NCI-H2029 (cell line): ENCODE measurements around the gene CD99L2.
"Not testable (repeated sequence)": the region's sequence is repeated elsewhere in the genome, so short reads cannot be mapped to it uniquely, and the experiment has no call there.

Experiments
- DNase-seq: peaks from one replicate; lab custom pipeline; 2025; lab: John Stamatoyannopoulos, UW

The CD99L2 gene

DNA sequence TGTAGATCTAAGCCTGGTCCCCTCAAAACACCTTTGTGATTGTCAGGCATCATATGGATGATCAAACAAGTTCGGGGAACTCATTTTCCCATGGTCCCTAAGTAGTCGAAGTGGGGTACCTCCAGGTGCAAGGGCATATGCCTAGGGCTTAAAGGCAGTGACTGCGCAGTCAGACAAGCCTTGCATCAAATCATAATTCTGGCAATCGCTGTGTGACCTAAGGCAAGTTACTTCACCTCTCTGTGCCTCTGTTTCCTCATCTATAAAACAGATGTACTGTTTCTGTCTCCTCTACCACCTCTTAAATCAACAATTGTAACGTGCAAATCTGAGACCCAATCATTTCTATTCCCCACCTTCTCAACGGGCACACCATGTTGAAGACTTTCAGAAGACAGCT, 1.8 kb downstream of the CD99L2 start:
- no peak for DNase-seq

DNA sequence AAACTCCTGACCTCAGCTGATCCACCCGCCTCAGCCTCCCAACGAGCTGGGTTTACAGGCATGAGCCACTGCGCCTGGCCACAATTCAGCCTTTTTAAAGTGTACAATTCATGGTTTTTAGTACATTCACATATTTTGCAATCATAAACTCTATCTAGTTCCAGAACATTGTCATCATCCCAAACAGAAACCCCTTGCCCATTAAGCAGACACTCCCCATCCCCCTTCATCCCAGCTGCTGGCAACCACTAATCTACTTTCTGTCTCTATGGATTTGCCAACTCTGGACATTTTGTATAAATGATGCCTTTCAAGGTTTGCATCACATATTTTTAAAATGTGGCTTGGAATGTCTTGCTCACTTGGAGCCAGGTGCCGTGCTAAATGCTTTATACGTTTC, 4.5 kb downstream of the CD99L2 start:
- no peak for DNase-seq

DNA sequence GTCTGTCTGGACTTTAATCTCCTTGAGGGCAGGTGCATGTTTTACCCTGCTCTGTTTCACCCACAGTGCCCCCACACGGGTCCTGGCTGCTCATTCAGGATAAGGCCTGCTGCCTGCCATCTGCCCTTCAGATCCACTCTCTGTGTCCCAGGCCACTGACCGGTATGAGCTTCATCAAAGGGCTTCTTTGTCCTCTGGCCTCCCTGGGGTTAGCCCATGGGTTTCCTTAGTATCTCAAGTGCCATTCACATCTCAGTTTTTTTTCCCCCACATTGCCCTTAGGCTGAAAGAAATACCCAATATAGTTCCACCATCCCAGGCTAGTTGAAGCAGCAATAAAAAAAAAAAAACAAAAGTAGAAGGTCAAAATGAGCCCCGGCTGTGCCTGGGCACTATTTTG, 9.3 kb downstream of the CD99L2 start:
- DNase-seq, result no peak

DNA sequence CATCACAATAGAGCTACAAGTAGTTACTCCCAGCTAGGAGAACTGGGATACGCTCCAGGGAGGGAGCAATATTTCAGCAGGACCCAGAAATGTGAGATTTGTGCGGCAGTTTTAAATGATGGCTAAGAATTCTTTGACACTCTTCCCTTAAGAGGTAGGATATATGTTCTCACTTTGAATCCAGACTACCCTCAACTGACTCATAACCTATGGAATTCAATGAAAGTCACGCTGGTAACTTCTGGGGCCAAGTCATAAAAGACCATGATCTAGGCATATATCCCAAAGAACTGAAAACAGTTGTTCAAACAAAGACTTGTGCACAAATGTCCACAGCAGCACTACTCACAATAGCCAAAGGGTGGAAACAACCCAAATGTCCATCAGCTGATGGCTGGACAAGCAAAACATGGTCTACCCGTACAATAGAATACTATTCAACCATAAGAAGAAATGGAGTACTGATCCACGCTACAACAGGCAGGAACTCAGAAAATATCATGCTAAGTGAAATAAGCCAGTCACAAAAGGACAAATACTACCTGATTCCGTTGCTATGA, 10.5 kb downstream of the CD99L2 start:
- DNase-seq, result no peak

DNA sequence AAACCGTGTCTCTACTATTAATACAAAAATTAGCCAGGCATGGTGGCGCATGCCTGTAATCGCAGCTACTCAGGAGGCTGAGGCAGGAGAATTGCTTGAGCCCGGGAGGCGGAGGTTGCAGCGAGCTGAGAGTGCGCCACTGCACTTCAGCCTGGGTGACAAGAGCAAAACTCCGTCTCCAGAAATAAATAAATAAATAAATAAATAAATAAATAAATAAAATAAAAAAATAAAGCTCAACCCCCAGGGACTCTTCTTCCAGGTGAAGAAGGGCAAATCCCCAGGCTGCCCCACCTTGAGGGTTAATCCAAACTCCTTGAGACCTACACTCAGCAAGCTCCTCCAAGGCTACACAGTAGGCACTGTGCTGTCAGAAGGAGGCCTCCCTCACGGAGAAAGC, 11.2 kb downstream of the CD99L2 start:
- DNase-seq, result not testable (repeated sequence)

DNA sequence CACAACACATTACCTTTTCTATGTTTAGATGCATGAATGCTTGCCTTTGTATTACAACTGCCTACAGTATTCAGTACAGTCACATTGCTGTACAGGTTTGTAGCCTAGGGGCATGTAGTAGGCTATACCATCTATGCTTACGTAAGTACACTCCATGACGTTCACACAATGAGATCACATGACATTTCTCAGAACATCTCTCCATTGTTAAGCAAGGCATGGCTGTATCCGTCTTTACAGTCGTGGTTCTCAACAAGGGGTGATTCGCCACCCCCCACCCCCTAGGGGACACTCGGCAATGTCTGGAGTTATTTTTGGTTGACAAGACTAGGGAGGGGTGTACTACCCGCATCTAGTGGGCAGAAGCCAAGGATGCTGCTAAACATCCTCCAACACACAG, 12.1 kb downstream of the CD99L2 start:
- DNase-seq, result no peak

DNA sequence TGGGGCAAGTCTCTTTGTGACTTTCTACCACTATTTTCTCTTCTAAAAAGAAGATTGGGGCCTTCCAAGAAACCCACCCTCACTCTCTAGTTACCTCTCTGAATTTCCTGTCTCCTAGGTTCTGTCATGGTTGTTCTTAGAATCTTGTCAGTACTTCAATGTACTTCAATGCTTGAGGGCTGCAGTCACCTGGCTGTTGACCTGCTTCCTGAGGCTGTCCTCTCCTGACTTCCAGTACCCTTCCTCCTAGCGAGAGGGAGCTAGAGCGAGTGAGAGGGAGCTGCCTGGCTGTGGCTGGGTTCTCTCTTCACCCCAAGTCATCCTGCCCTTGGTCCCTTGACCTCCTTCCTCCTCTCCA, 17.7 kb downstream of the CD99L2 start:
- DNase-seq, result peak; percentile 20

DNA sequence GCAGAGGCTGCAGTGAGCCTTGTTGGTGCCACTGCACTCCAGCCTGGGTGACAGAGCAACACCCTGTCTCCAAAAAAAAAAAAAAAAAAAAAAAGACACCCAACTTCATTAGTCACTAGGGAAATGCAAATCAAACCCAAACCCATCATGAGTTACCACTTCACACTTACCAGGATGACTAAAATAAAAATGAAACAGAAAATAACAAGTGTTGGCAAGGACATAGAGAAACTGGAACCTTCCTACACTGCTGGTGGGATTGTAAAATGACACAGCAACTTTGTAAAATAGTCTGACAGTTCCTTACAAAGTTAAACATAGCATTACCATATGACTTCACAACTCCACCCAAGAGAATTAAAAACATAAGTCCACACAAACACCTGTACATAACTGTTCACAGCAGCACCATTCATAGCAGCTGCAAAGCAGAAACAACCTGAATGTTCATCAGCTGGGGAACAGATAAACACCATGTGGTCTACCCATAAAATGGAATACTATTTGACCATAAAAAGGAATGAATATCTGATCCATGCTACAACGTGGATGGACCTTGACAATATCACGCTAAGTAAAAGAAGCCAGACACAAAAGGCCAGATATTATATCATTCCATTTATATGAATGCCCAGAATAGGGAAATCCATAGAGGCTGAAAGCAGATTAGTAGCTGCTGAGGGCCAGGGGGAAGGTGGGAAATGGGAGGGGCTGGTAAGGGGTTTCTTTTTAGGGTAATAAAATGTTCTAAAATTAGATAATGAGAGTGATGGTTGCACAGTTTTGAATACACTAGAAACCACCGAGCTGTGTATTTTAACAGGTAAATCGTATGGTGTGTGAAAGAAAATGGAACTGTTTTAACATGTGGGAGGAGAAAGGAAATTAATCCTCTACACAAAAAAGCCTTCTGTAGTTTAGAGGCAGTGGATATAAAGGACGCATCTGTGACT, 18.3 kb downstream of the CD99L2 start:
- DNase-seq, result no peak

DNA sequence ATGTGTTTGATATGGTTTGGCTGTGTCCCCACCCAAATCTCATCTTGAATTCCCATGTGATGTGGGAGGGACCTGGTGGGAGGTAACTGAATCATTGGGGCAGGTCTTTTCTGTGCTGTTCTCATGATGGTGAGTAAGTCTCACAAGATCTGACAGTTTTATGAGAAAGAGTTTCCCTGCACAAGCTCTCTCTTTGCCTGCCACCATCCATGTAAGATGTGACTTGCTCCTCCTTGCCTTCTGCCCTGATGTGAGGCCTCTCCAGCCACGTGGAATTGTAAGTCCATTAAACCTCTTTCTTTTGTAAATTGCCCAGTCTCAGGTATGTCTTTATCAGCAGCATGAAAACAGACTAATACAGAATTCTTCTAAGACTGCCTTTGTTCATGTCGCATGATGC, 22.8 kb downstream of the CD99L2 start:
- not testable (repeated sequence) for DNase-seq

DNA sequence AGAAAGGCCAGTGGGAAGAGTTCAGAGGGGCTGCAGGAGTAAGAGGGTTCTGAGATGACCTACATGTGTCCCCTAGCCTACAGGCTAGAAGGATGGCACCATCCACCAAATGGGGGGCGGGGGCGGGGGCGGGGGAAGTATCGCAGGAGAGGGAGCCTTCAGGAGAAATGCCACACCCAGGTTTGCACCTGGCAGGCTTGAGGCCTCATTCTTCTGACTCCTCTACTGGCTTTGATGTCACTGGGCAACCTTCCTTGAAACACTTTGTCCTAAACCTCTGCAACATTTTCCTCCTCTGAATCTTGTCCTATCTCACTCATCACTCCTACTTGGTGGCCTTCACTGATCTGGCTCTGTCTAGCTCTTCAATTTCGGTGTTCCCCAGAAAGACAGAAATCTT, 24.0 kb downstream of the CD99L2 start:
- DNase-seq, result no peak

DNA sequence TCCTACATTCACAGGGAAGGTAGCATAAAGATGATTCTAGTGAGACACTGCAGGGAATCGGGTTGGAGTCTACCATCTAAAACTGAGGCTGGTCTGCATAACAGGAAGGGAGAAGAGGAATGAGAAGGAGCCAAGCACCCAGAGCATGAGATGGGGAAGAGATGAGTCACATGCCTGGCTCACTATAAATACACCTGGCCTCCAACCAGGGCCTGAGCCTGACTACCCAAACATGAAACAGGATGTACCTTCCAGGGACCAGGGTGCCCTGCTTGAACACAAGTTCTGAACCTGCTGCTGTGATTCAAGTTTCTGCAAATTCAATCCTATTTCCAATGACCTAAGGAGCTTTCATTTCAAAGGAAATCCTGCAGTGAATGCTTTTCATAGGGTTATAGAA, 24.9 kb downstream of the CD99L2 start:
- DNase-seq, result peak; percentile 64

DNA sequence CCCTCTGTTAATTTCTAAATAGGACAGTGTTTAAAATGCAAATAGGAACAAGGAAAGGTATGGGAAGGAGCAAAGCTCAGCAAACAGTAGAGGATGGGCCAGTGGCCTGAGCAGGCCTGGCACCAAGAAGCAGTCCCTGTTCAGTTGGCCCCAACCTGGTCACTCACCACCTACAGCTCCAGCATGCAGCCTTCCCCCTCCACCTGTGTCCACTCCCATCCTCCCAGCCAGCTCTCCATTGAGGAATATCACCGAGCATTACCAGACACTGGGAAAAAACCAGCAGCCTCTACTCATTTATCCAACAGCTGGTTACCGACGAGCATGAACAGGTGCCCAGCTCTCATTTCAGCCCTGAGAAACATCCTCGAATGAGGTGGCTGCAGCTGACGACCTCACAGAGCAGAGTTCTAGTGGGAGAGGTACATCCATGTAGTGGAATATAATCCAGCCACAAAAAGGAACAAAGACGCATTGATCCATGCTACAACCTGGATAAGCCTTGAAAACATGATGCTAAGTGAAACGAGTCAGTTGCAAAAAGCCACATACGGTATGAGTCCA, 25.6 kb downstream of the CD99L2 start:
- DNase-seq, result peak; percentile 54

DNA sequence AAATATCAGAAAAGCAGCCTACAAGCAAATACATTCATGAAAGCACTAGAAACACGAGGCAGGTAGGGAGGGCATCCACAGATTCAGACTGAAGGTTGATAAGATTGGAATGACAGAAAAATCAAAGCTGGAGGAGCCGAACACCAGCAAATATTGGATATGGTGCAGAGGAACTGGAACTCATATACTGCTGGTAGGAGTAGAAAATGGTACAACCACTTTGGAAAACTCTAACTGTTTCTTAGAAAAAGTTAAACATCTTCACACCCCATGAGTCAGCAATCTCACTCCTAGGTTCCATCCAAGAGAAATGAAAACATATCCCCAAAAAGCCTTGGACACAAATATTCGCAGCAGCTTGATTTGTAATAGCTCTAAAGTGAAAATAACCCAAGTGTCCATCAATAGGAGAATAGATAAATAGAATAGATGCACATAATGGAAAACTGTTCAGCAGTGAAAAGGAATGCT, 27.1 kb downstream of the CD99L2 start:
- no peak for DNase-seq

DNA sequence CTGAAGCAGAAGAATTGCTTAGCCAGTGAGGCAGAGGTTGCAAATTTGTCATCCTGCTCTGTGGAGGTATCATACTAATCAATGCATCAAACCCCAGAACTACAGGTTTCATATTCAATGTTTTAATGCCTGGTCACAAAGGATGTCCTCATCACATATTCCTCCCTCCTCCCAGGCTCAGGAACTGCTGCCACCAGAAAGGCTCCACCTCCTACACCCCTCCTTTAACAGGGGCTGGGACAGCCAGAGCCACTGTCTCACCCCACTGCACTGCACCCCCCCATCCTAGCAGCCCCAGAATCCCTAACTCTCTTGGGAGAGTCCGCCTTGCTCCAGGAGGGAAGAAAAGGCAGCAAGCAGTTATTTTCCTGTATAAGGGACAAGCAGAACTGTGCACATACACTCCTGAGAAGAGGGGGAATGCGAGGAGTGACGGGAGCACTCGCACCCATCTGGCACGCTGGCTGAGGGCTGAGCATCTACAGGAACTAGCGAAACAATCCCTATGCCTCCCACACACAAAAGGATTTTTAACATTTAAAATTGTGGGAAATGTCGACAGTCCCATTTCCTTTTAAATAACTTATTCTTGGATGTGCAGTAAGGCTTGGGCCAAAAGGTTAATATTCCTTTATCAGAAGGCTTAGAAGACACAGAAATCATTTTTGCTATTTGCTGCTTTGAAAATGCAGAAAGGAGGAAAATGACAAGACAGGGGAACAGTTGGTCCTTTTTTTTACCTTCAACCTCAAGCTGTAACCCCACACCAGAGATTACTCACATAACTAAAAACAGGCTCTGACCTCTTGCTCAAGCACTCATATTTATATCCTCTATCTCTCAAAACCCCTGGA, 27.8 kb downstream of the CD99L2 start:
- DNase-seq, result no peak

DNA sequence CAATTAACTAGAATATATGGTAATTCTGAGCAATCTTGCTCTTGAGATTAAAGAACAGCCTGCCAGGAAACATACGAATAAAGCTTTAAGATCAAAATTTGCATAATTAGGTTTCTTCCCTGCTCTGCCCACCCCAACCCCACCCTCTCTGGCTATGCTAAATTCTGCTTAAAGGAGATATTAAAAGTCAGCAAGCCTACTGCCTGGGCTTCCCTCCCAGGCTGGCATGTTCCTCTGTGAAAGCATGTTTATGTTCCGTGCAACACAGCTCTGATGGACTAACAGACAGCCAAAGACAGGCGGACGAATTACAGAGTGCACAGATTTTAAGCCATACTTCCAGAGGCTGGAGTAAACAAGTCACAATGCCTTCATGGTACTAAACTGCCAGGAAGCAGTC, 28.4 kb downstream of the CD99L2 start:
- no peak for DNase-seq

DNA sequence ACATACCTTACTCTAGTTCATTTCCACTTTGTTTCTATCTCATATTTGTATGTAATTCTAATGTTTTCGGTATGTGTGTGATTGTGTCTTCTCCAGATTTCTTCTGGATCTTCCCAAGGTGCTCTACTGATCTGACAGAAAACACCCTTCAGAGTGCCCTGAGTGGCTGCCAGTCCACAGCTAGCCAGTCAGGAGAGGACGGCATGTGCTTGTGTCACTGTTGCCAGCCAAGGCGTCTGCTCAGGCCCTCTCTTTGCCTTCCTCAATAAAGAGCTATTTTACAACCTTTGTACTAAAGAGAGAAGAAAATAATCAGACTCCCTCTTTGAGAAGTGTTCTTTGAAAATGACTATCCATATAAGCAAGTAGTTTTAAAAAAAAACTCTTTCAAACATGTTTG, 29.0 kb downstream of the CD99L2 start:
- DNase-seq, result no peak

DNA sequence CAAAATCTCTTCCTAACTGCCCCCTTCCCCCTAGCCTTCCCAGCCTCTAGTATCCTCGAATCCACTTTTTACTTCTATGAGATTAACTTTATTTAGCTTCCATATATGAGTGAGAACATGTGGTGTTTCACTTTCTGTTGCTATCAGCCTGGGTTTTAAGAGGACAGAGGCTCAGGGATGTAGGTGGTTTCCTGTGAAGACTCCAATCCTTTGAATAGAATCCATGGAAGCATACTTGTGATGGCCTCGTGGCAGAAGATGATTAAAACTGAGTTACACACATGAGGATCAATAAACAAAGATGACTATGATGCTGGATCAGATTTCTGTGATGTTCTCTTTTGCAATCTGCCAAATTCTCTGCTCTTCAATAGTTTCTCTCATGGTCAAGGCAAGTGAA, 29.8 kb downstream of the CD99L2 start:
- no peak for DNase-seq

DNA sequence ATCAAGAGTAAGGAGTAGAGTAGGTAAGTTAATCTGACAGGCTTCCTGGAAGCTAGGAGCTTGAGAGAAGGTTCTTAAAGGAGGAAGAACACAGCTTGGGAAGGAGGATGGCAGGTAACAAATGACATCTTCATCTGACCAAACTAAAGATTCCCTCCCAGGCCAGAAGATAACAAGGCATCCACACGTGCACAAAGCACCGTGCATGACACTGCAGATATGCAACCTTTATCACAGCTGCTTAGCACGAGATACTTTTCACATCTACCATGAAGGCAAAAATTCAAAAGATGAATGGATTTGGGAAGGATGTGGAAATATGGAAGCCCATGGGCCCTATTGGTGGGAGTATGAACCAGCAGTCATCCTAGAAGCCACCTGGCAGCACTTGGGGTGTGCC, 34.3 kb downstream of the CD99L2 start:
- no peak for DNase-seq

DNA sequence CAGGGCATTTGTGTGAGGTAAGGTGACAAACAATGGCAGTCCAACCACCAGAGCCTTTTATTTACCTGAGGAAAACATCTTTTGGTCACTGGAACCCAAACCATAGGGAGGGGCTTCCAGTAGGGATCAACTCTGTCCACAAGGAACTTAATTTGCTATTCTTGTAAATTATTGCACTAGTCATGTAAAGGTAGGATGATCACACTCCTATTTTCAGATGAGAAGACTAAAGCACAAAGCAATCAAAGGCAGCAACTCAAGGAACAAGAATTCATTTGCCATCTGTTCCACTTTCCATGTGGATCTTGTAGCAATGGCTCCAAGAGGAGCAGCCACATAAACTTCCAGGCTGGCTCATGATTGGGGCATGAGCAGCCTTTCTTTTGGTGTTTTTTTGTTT, 35.3 kb downstream of the CD99L2 start:
- no peak for DNase-seq

DNA sequence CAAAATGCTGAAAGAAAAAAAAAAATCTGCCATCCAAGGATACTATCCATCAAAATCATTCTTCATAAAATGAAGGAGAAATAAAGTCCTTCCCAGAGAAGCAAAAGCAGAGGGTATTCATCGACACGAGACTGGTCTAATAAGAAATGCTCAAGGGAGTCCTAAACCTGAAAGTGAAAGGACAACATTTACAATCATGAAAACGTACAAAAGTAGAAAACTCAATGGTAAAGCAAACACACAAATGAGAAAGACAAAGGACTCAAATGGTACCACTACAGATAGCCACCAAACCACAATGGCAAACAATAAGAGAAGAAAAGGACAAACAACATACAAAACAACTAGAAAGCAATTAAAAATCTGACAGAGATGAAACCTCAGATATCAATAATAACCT, 41.0 kb downstream of the CD99L2 start:
- DNase-seq, result peak; percentile 29

DNA sequence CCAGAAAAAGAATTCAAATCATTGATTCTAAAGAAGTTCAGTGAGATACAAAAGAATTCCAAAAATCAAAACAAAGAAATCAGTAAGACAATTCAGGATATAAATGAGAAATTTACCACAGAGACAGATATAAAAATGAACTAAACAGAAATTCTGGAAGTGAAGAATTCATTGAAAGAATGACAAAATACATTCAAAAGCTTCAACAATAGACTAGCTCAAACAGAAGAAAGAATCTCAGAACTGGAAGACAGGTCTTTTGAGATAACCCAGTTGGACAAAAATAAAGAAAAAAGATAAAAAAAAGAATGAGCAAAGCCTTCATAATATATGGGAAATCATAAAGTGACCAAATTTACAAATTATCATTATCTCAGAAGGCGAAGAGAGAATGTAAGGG, 41.7 kb downstream of the CD99L2 start:
- no peak for DNase-seq

DNA sequence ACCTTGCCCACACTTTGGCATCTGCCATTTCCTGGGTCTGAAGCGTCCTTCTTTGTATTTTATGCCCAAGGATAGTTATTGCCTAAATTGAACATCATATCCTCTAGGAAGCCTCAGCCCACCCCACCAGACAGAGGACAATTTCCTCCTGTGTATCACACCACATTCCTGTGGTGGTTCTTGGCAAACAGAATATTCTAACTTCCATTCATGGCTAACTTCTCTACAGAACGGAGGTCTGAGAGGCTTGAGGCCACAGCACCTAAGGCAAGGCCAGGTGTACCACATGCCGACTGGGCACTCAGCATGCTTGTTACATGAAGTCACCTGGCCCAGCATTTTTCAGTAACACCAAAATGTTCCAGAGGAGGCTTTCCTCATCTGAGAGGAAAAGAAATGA, 42.4 kb downstream of the CD99L2 start:
- DNase-seq, result no peak
